Measurements from ENCODE around the gene CHADL. TPM values are rescaled to one million over a fixed set of nuclear protein-coding genes. Genes with fewer than 3 reads are reported as not detected.

The CHADL gene
- total RNA-seq, 1 donor from 2014 or later: 0.61 TPM

GRCh38 chr22:41285441-41285819 is 44.7 kb upstream of the CHADL start:
- Mint-ChIP-seq H3K4me3 (peak overlapping the region; percentile 98), H3K9me3 (no peaks in the 10 kb centered on the region), H3K27ac (ENCODE audit: unreplicated experiment) (peak overlapping the region; percentile 62), H3K4me1 (peaks cover 33% of the 10 kb centered on the region), H3K36me3 (ENCODE audit: low read depth) (peaks cover 10% of the 10 kb centered on the region), H3K27me3 (ENCODE audit: low read depth) (no peaks in the 10 kb centered on the region)
- TF ChIP-seq, protein P1, sequence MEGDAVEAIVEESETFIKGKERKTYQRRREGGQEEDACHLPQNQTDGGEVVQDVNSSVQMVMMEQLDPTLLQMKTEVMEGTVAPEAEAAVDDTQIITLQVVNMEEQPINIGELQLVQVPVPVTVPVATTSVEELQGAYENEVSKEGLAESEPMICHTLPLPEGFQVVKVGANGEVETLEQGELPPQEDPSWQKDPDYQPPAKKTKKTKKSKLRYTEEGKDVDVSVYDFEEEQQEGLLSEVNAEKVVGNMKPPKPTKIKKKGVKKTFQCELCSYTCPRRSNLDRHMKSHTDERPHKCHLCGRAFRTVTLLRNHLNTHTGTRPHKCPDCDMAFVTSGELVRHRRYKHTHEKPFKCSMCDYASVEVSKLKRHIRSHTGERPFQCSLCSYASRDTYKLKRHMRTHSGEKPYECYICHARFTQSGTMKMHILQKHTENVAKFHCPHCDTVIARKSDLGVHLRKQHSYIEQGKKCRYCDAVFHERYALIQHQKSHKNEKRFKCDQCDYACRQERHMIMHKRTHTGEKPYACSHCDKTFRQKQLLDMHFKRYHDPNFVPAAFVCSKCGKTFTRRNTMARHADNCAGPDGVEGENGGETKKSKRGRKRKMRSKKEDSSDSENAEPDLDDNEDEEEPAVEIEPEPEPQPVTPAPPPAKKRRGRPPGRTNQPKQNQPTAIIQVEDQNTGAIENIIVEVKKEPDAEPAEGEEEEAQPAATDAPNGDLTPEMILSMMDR (conservative IDR thresholded peaks at IDR 0.05): no peak
- no peak for DNase-seq (ENCODE audit: low read depth, low spot score)

GRCh38 chr22:41284465-41284864 is 43.7 kb upstream of the CHADL start:
- TF ChIP-seq, protein P1 (conservative IDR thresholded peaks at IDR 0.05): no peak
- Mint-ChIP-seq H3K4me3 (peak overlapping the region; percentile 98), H3K27ac (ENCODE audit: unreplicated experiment) (no peak overlapping the region), H3K4me1 (peaks cover 33% of the 10 kb centered on the region), H3K27me3 (ENCODE audit: low read depth) (no peaks in the 10 kb centered on the region), H3K9me3 (no peaks in the 10 kb centered on the region), H3K36me3 (ENCODE audit: low read depth) (peaks cover 10% of the 10 kb centered on the region)
- DNase-seq (ENCODE audit: low read depth, low spot score): no peak

DNA sequence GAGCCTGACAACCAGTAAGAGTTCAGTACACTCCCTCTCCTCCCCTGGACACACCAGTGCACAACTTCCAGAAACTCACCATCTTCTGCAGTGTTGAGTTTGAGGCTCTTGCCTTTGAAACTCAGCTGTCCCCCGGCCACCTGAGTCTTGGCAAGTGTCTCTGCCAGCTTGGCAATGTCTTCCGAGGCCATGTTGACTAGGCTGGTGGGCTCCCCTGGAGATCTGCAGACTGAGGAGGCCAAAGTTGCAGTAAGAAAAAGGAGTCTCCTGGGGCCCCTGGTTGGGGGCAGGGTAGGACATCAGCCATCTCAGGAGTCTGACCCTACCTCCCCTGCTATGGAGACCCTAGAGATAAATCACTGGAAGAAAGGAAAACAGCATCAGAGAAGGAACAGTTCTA is 40.1 kb upstream of the CHADL start:
- no peaks in the 10 kb centered on the region for H3K9me3 Mint-ChIP-seq
- TF ChIP-seq, protein P1 (conservative IDR thresholded peaks at IDR 0.05): no peak
- H3K36me3 Mint-ChIP-seq (ENCODE audit: low read depth): peaks cover 19% of the 10 kb centered on the region
- DNase-seq (ENCODE audit: low read depth, low spot score): no peak
- H3K27me3 Mint-ChIP-seq (ENCODE audit: low read depth): no peaks in the 10 kb centered on the region
- no peak overlapping the region for H3K27ac Mint-ChIP-seq (ENCODE audit: unreplicated experiment)
- peaks cover 19% of the 10 kb centered on the region for H3K4me1 Mint-ChIP-seq
- no peak overlapping the region for H3K4me3 Mint-ChIP-seq

DNA sequence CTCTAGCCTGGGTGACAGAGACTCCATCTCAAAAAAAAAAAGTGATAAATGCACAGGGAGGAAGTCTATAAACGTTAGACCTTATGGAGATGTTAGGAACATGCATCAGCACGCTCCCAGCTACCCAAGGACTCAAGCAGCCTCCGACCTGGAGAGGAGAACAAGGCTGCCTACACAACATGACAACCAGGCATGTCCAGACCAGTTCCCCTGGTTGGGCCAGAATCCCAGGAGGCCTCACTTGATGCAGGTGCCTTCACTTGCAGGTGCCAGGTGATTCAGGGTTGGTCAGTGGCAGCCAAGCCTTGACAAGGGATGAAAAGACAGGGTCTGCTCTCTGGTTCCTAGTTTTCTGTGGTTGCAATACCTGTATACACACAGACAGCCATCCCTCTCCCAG is 39.3 kb upstream of the CHADL start:
- Mint-ChIP-seq H3K4me1 (peaks cover 16% of the 10 kb centered on the region), H3K9me3 (no peaks in the 10 kb centered on the region), H3K4me3 (no peak overlapping the region), H3K36me3 (ENCODE audit: low read depth) (peaks cover 19% of the 10 kb centered on the region), H3K27me3 (ENCODE audit: low read depth) (no peaks in the 10 kb centered on the region), H3K27ac (ENCODE audit: unreplicated experiment) (no peak overlapping the region)
- DNase-seq (ENCODE audit: low read depth, low spot score): no peak
- TF ChIP-seq, protein P1 (conservative IDR thresholded peaks at IDR 0.05): no peak

DNA sequence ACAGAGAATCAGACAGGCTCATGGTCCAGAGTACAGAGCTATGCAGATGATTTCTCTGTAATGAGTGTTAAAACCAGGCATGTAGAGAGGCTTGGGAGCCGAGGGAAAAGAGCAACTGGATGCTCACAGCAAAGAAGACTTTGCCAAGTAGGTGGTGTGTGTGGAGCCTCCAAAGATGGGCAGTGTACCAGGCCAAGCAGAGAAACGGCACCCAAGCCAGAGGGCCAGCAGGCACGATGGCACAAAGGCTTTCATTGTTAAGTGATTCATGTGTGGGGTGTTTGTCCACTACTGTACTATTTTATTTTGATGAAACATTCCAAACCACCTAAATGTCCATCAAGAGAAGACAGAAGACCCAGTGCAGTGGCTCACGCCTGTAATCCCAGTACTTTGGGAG is 34.1 kb upstream of the CHADL start:
- no peak for DNase-seq (ENCODE audit: low read depth, low spot score)
- no peak overlapping the region for H3K4me3 Mint-ChIP-seq
- no peaks in the 10 kb centered on the region for H3K4me1 Mint-ChIP-seq
- peaks cover 18% of the 10 kb centered on the region for H3K36me3 Mint-ChIP-seq (ENCODE audit: low read depth)
- H3K27ac Mint-ChIP-seq (ENCODE audit: unreplicated experiment): no peak overlapping the region
- H3K9me3 Mint-ChIP-seq: no peaks in the 10 kb centered on the region
- TF ChIP-seq, protein P1 (conservative IDR thresholded peaks at IDR 0.05): no peak
- H3K27me3 Mint-ChIP-seq (ENCODE audit: low read depth): no peaks in the 10 kb centered on the region

- Mint-ChIP-seq H3K4me1 (no peaks in the 10 kb centered on the region), H3K9me3 (no peaks in the 10 kb centered on the region), H3K36me3 (ENCODE audit: low read depth) (peaks cover 18% of the 10 kb centered on the region), H3K27me3 (ENCODE audit: low read depth) (no peaks in the 10 kb centered on the region), H3K27ac (ENCODE audit: unreplicated experiment) (no peak overlapping the region), H3K4me3 (no peak overlapping the region)
- no peak for DNase-seq (ENCODE audit: low read depth, low spot score)
- TF ChIP-seq, protein P1 (conservative IDR thresholded peaks at IDR 0.05): no peak
Measured at GRCh38 chr22:41273128-41273527, 32.4 kb upstream of the CHADL start.

Data from neural crest cell (in vitro differentiated cells).